Lung (tissue), 12 donors: ENCODE data around the gene ZBTB46. TPM values are rescaled to one million over a fixed set of nuclear protein-coding genes. Genes with fewer than 3 reads are reported as not detected.

Experiments used
- ATAC-seq: fragments of 200-7000 bp; cut with Tn5 transposase; one replicate; pipeline ENCODE4 v1.9.1; 2020; ENCODE audit warnings: moderate number of reproducible peaks; ENCODE audit not compliant: insufficient read depth, low FRiP score
- DNase-seq, 3 donors: peaks; one replicate each; pipeline ENCODE4 v3.0.0-alpha.2; 2013 to 2017
- H3K27ac ChIP-seq, 2 donors: one replicate each; pipeline ENCODE4 v1.5.1; 2013; ENCODE audit warnings: mild to moderate bottlenecking in 2 of 2, moderate library complexity in 2 of 2, control low read depth in 1 of 2, inconsistent platforms in 1 of 2, low read depth in 1 of 2, low read length in 1 of 2
- H3K27me3 ChIP-seq, 3 donors: one replicate each; pipeline ENCODE4 v1.5.1; 2013; ENCODE audit warnings: low read length in 2 of 3; ENCODE audit not compliant: control insufficient read depth in 3 of 3, insufficient read depth in 3 of 3
- H3K36me3 ChIP-seq, 4 donors: one replicate each; pipeline ENCODE4 v1.5.1; 2013; ENCODE audit warnings: low read length in 4 of 4, mild to moderate bottlenecking in 1 of 4, moderate library complexity in 1 of 4; ENCODE audit not compliant: control insufficient read depth in 4 of 4, insufficient read depth in 4 of 4
- H3K4me1 ChIP-seq, 5 donors: one replicate each; pipeline ENCODE4 v1.5.1; 2013; ENCODE audit warnings: low read length in 5 of 5, mild to moderate bottlenecking in 2 of 5, moderate library complexity in 1 of 5; ENCODE audit not compliant: control insufficient read depth in 5 of 5, insufficient read depth in 5 of 5
- H3K4me3 ChIP-seq: one replicate; pipeline ENCODE4 v1.5.1; 2013; ENCODE audit warnings: mild to moderate bottlenecking, control low read depth, moderate library complexity
- H3K9ac ChIP-seq, 2 donors: one replicate each; pipeline ENCODE4 v1.5.1; 2013; ENCODE audit warnings: low read length in 2 of 2, control low read depth in 1 of 2; ENCODE audit not compliant: insufficient read depth in 1 of 2
- H3K9me3 ChIP-seq, 4 donors: one replicate each; pipeline ENCODE4 v1.5.1; 2013; ENCODE audit warnings: low read length in 3 of 4, mild to moderate bottlenecking in 1 of 4, moderate library complexity in 1 of 4; ENCODE audit not compliant: control insufficient read depth in 4 of 4, insufficient read depth in 3 of 4
- CTCF ChIP-seq: IDR thresholded peaks from 2 replicates; pipeline ENCODE4 v1.5.1; 2012; ENCODE audit warnings: mild to moderate bottlenecking; ENCODE audit errors: control extremely low read depth, extremely low read depth
- WGBS, 2 donors: extraction: QIAGEN DNeasy Blood & Tissue Kit; methylation state at CpG; one replicate each; pipeline ENCODE4 v1.1.7; 2013; 5-methylcytosine and 5-hydroxymethylcytosine counted together
- polyA plus RNA-seq, 2 donors: library from polyadenylated mRNA; stranded (reverse); fragments of 200-250 nt; gene quantifications; one replicate each; pipeline ENCODE4 v1.2.1, GENCODE V29; 2013
- total RNA-seq, 2 donors: library from RNA; depleted of rRNA in 1 of 2; stranded (reverse); fragments of >200 nt in 1 of 2; gene quantifications; one replicate each; pipeline ENCODE4 v1.2.1, GENCODE V29; 2014 to 2021
- donor health status: control.
- donor health status: control.
- donor health status: Bipolar disorder and iron deficiency.
- donor health status: healthy.
- donor health status: DM: yes; HTN: yes; CAD: no.

The ZBTB46 gene
- total and polyA plus RNA-seq, 4 donors, result 3.4 to 15.3 (median 7.6) TPM

- no peaks in the 10 kb centered on the region for H3K27me3 ChIP-seq
- no peak overlapping the region for H3K27ac ChIP-seq
- peaks cover 0 to 34% (median 8%) of the 10 kb centered on the region in 4 donors for H3K36me3 ChIP-seq
- H3K9me3 ChIP-seq, result no peaks in the 10 kb centered on the region
- WGBS, 2 donors, result 81 to 82% methylated on average over 15 of the region's 15 CpGs
- H3K9ac ChIP-seq, result no peak overlapping the region
- peaks cover 0 to 20% (median 11%) of the 10 kb centered on the region in 5 donors for H3K4me1 ChIP-seq
- ATAC-seq, result no peak
- no peak overlapping the region for H3K4me3 ChIP-seq
- peak in 1 of 3 donors; percentile 11 for DNase-seq
- no peak for TF ChIP-seq CTCF
Observed at GRCh38 chr20:63745424-63745805, 85.6 kb downstream of the ZBTB46 start.

- peak in 1 of 3 donors; percentile 13 for DNase-seq
- H3K9ac ChIP-seq, result no peak overlapping the region
- H3K27me3 ChIP-seq, result no peaks in the 10 kb centered on the region
- H3K36me3 ChIP-seq, result peaks cover 0 to 33% (median 8%) of the 10 kb centered on the region in 4 donors
- no peak overlapping the region for H3K27ac ChIP-seq
- H3K4me1 ChIP-seq, result peaks cover 0 to 20% (median 11%) of the 10 kb centered on the region in 5 donors
- H3K9me3 ChIP-seq, result no peaks in the 10 kb centered on the region
- ATAC-seq, result no peak
- no peak overlapping the region for H3K4me3 ChIP-seq
- no peak for TF ChIP-seq CTCF
- WGBS, 2 donors, result 73 to 81% methylated on average over 25 of the region's 25 CpGs
Observed at GRCh38 chr20:63744574-63745423, 86.3 kb downstream of the ZBTB46 start.

GRCh38 chr20:63744158-63744557 lies 86.9 kb downstream of the ZBTB46 start:
- H3K4me1 ChIP-seq, result peaks cover 0 to 21% (median 11%) of the 10 kb centered on the region in 5 donors
- H3K36me3 ChIP-seq, result peaks cover 0 to 30% (median 8%) of the 10 kb centered on the region in 4 donors
- no peaks in the 10 kb centered on the region for H3K9me3 ChIP-seq
- no peak overlapping the region for H3K27ac ChIP-seq
- DNase-seq (no peak), ATAC-seq (no peak)
- H3K27me3 ChIP-seq, result no peaks in the 10 kb centered on the region
- no peak overlapping the region for H3K4me3 ChIP-seq
- TF ChIP-seq CTCF, result no peak
- WGBS, 2 donors, result 77 to 81% methylated on average over 4 of the region's 4 CpGs
- H3K9ac ChIP-seq, result no peak overlapping the region
